ENCODE data around the gene WNT2B.

GRCh38 chr1:112576240-112576639 lies 67.5 kb downstream of the WNT2B start:
- TF ChIP-seq CSDC2 (CRISPR knock-in tag; IDR thresholded peaks at IDR 0.05) (no peak), BACH2 (CRISPR knock-in tag; IDR thresholded peaks at IDR 0.05; ENCODE audit: borderline replicate concordance) (no peak), GLIS3 (CRISPR knock-in tag; IDR thresholded peaks at IDR 0.05) (no peak), ARNTL (CRISPR knock-in tag; IDR thresholded peaks at IDR 0.05; ENCODE audit: borderline replicate concordance, low read depth) (no peak), SNAI2 (CRISPR knock-in tag; IDR thresholded peaks at IDR 0.05) (no peak), ZFP3 (CRISPR knock-in tag; IDR thresholded peaks at IDR 0.05) (no peak), TCF4 (CRISPR knock-in tag; IDR thresholded peaks at IDR 0.05; ENCODE audit: borderline replicate concordance) (no peak), ZNF8 (CRISPR knock-in tag; IDR thresholded peaks at IDR 0.05) (no peak)
- TF ChIP-seq, protein P1, sequence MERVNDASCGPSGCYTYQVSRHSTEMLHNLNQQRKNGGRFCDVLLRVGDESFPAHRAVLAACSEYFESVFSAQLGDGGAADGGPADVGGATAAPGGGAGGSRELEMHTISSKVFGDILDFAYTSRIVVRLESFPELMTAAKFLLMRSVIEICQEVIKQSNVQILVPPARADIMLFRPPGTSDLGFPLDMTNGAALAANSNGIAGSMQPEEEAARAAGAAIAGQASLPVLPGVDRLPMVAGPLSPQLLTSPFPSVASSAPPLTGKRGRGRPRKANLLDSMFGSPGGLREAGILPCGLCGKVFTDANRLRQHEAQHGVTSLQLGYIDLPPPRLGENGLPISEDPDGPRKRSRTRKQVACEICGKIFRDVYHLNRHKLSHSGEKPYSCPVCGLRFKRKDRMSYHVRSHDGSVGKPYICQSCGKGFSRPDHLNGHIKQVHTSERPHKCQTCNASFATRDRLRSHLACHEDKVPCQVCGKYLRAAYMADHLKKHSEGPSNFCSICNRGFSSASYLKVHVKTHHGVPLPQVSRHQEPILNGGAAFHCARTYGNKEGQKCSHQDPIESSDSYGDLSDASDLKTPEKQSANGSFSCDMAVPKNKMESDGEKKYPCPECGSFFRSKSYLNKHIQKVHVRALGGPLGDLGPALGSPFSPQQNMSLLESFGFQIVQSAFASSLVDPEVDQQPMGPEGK (CRISPR knock-in tag; IDR thresholded peaks at IDR 0.05; ENCODE audit: borderline replicate concordance), result no peak
- TF ChIP-seq, protein P2, sequence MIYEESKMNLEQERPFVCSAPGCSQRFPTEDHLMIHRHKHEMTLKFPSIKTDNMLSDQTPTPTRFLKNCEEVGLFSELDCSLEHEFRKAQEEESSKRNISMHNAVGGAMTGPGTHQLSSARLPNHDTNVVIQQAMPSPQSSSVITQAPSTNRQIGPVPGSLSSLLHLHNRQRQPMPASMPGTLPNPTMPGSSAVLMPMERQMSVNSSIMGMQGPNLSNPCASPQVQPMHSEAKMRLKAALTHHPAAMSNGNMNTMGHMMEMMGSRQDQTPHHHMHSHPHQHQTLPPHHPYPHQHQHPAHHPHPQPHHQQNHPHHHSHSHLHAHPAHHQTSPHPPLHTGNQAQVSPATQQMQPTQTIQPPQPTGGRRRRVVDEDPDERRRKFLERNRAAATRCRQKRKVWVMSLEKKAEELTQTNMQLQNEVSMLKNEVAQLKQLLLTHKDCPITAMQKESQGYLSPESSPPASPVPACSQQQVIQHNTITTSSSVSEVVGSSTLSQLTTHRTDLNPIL (CRISPR knock-in tag; IDR thresholded peaks at IDR 0.05; ENCODE audit: low read depth), result no peak

All from SK-N-SH treated with all-trans-retinoic acid at 6 μM for 48 hours (cell line).